Measurements from ENCODE around the gene DIO3. TPM values are rescaled to one million over a fixed set of nuclear protein-coding genes. Genes with fewer than 3 reads are reported as not detected.

Gene DIO3
- total RNA-seq, 3 donors from 2014 or later, result 1.8 to 2.5 (median 1.9) TPM

- ATAC-seq (no peak), DNase-seq (peak in 1 of 3 donors; percentile 33)
- intact Hi-C loops (cut with DNase I, micrococcal nuclease), result no loop called here
- H3K4me1 ChIP-seq (ENCODE audit: low read depth), result no peaks in the 10 kb centered on the region
- no peak overlapping the region for H3K4me3 ChIP-seq
- no peaks in the 10 kb centered on the region for H3K36me3 ChIP-seq (ENCODE audit: low read depth)
- H3K9me3 ChIP-seq, result no peaks in the 10 kb centered on the region
- TF ChIP-seq, protein P1, sequence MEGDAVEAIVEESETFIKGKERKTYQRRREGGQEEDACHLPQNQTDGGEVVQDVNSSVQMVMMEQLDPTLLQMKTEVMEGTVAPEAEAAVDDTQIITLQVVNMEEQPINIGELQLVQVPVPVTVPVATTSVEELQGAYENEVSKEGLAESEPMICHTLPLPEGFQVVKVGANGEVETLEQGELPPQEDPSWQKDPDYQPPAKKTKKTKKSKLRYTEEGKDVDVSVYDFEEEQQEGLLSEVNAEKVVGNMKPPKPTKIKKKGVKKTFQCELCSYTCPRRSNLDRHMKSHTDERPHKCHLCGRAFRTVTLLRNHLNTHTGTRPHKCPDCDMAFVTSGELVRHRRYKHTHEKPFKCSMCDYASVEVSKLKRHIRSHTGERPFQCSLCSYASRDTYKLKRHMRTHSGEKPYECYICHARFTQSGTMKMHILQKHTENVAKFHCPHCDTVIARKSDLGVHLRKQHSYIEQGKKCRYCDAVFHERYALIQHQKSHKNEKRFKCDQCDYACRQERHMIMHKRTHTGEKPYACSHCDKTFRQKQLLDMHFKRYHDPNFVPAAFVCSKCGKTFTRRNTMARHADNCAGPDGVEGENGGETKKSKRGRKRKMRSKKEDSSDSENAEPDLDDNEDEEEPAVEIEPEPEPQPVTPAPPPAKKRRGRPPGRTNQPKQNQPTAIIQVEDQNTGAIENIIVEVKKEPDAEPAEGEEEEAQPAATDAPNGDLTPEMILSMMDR (IDR thresholded peaks at IDR 0.05), result no peak
These were observed 41.8 kb downstream of the DIO3 start for GRCh38 chr14:101603096-101603495.

GRCh38 chr14:101604228-101604934, 43.1 kb downstream of the DIO3 start:
- intact Hi-C loops (cut with DNase I, micrococcal nuclease), result no loop called here
- Histone ChIP-seq H3K9me3 (no peaks in the 10 kb centered on the region), H3K4me3 (no peak overlapping the region), H3K4me1 (ENCODE audit: low read depth) (no peaks in the 10 kb centered on the region), H3K36me3 (ENCODE audit: low read depth) (no peaks in the 10 kb centered on the region)
- no peak for ATAC-seq
- peak in 1 of 3 donors; percentile 28 for DNase-seq
- TF ChIP-seq, protein P1 (IDR thresholded peaks at IDR 0.05), result no peak

DNA sequence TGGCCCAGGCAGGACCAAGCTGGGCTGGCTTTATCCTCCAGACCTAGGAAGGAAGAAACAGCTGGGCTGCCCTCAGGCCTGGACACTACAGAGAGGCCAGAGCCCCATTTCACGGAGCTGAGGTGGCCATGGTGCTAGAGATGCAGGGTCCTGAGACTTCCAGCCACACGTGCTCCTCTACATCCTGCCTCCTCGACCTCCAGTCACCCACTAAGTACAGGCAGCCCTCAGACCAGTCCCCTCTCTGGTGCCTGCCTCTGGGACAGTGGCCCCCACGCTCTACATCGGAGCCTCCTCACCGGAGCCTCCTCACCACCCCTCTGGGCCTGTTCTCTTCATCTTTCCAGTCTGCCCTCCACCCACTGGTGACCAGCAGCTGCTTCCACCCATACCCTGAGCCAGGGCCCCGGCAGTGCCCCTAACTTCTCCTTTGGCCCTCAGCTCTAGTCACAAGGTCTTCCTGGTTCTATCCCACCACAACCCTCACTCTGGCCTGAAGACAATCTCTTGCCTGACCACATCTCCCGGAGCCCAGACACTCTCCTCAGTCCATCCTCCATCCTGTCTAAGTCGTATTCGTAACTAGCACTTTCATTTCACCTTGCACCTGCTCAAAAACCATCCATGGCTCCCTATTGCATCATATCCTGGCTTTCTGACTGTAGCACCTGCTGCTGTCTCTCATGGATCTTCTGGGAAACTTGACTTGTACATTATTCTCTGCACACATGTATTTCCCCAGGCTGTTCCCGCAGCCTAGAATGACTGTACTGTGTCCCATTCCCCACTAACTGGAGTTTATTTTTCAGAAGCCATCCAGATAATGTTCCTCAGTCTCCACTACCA, 43.9 kb downstream of the DIO3 start:
- no peak for ATAC-seq

DNA sequence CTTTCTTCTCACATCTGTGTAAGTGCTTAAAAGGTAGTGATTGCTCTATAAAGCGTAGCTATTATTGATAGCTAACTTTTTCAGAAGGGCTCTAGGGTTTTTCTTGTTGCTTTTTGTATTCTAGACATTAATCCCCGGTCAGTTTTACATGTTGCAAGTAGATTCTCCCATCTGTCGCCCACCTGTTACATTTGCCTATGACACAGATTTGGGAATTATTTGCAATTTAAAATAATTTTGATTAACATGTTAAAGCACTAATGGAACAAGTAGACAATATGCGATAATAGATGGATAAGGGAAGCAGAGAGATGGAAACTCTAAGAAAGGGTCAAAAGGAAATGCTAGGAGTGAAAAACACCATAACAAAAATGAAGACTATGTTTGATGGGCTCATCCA, 44.5 kb downstream of the DIO3 start:
- no peak for ATAC-seq
- no peak overlapping the region for H3K4me3 ChIP-seq
- DNase-seq, result no peak
- TF ChIP-seq, protein P1 (IDR thresholded peaks at IDR 0.05), result no peak
- H3K36me3 ChIP-seq (ENCODE audit: low read depth), result no peaks in the 10 kb centered on the region
- H3K9me3 ChIP-seq, result no peaks in the 10 kb centered on the region
- intact Hi-C loops (cut with DNase I, micrococcal nuclease), result no loop called here
- H3K4me1 ChIP-seq (ENCODE audit: low read depth), result no peaks in the 10 kb centered on the region

More for the DNA sequence above, 43.9 kb downstream of the DIO3 start:
- H3K4me1 ChIP-seq (ENCODE audit: low read depth), result no peaks in the 10 kb centered on the region
- intact Hi-C loops (cut with DNase I, micrococcal nuclease), result no loop called here
- H3K36me3 ChIP-seq (ENCODE audit: low read depth), result no peaks in the 10 kb centered on the region
- H3K4me3 ChIP-seq, result no peak overlapping the region
- no peak for DNase-seq
- H3K9me3 ChIP-seq, result no peaks in the 10 kb centered on the region
- TF ChIP-seq, protein P1 (IDR thresholded peaks at IDR 0.05), result no peak

Other genes starting within 250 kb of the DIO3 start
- 100 to 1,000 TPM; 131 to 173 (median 160) TPM for gene PPP2R5C, start 200.2 kb downstream of the DIO3 start, total RNA-seq

Measured in mucosa of descending colon (tissue), 3 donors.